HG03521 (cell line): Measurements from ENCODE around the gene ABI3BP.
"Not testable (repeated sequence)": the region's sequence is repeated elsewhere in the genome, so short reads cannot be mapped to it uniquely, and the experiment has no call there.

Experiments used
- ATAC-seq: cut with Tn5 transposase; IDR thresholded peaks from one replicate; pipeline ENCODE4 v1.9.1; 2021; ENCODE audit warnings: mild to moderate bottlenecking, moderate library complexity; ENCODE audit not compliant: unreplicated experiment

The ABI3BP gene

GRCh38 chr3:100954199-100954935 is 38.9 kb downstream of the ABI3BP start:
- no peak for ATAC-seq

- no peak for ATAC-seq
Observed at GRCh38 chr3:100953103-100953502, 40.1 kb downstream of the ABI3BP start.

GRCh38 chr3:100947119-100947518 is 46.1 kb downstream of the ABI3BP start:
- ATAC-seq = no peak

- not testable (repeated sequence) for ATAC-seq
Observed at GRCh38 chr3:100946096-100946495, 47.1 kb downstream of the ABI3BP start.

GRCh38 chr3:100941451-100941850 is 51.8 kb downstream of the ABI3BP start:
- no peak for ATAC-seq

GRCh38 chr3:100941041-100941440 is 52.2 kb downstream of the ABI3BP start:
- ATAC-seq = no peak

GRCh38 chr3:100936931-100937330 is 56.3 kb downstream of the ABI3BP start:
- ATAC-seq = no peak

GRCh38 chr3:100932491-100932890 is 60.7 kb downstream of the ABI3BP start:
- no peak for ATAC-seq

- no peak for ATAC-seq
Observed at GRCh38 chr3:100928638-100929428, 64.4 kb downstream of the ABI3BP start.

GRCh38 chr3:100927775-100928174 is 65.4 kb downstream of the ABI3BP start:
- ATAC-seq = no peak

GRCh38 chr3:100915706-100916495 is 77.3 kb downstream of the ABI3BP start:
- ATAC-seq = no peak

GRCh38 chr3:100913870-100914648 is 79.2 kb downstream of the ABI3BP start:
- ATAC-seq = no peak

GRCh38 chr3:100912976-100913545 is 80.2 kb downstream of the ABI3BP start:
- no peak for ATAC-seq

GRCh38 chr3:100912571-100912970 is 80.7 kb downstream of the ABI3BP start:
- ATAC-seq = no peak

GRCh38 chr3:100911956-100912355 is 81.3 kb downstream of the ABI3BP start:
- no peak for ATAC-seq

GRCh38 chr3:100910986-100911385 is 82.2 kb downstream of the ABI3BP start:
- ATAC-seq = no peak

- no peak for ATAC-seq
Observed at GRCh38 chr3:100902572-100902971, 90.6 kb downstream of the ABI3BP start.

- ATAC-seq = no peak
Observed at GRCh38 chr3:100900671-100901335, 92.4 kb downstream of the ABI3BP start.

- peak; percentile 65 for ATAC-seq
Observed at GRCh38 chr3:100899440-100900091, 93.7 kb downstream of the ABI3BP start.
